ENCODE measurements around the gene LMAN2. TPM values are rescaled to one million over a fixed set of nuclear protein-coding genes. Genes with fewer than 3 reads are reported as not detected.

LMAN2 gene
- total RNA-seq, 1 donor from 2014 or later, result 137 TPM

DNA sequence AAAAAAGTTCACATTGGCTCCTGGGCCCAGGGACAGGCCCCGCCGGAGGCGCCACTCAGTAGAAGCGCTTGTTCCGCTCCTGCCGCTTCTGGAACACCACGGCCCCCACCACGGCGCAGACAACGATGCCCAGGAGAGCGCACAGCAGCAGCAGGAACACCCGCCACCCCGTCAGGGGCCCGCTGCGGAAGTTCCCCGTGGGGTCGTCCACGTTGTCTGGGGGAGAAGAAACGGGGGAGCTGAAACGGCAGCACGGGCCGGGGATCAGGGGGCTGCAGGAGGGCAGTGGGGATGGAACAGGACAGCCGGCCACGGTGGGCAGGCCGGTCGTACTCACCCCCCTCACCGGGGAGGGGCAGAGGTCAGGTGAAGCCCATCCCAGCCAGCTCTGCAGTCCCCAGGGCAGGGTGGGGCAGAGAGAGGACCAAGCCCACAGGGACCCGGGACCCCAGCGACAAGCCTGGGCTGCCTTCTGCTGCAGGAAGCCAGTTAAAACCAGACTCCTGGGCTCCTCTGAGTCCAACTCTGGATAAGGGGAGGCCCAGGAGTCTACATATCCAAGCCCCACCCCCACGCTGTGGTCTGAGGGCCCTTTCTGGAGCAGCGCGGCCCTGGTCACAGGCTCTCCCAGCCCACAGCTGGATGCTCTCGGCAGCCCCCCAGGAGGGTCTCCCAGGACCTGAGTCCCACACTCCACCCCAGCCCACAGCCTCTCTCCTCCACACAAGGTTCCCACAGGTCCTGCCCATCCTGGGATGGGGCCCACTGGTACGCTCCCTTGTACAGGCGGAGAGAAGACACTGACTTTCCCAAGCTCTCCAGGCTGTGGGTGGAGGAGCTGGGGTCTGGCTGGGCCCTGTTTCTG, 19.2 kb downstream of the LMAN2 start:
- Mint-ChIP-seq H3K4me1 (ENCODE audit: unreplicated experiment) (peaks cover 21% of the 10 kb centered on the region), H3K4me3 (ENCODE audit: unreplicated experiment) (no peak overlapping the region), H3K9me3 (ENCODE audit: unreplicated experiment) (no peaks in the 10 kb centered on the region), H3K27me3 (ENCODE audit: unreplicated experiment) (peaks cover 21% of the 10 kb centered on the region), H3K27ac (ENCODE audit: unreplicated experiment) (peak overlapping the region; percentile 5), H3K36me3 (ENCODE audit: low read depth, unreplicated experiment) (peaks cover 51% of the 10 kb centered on the region)
- TF ChIP-seq, protein P1, sequence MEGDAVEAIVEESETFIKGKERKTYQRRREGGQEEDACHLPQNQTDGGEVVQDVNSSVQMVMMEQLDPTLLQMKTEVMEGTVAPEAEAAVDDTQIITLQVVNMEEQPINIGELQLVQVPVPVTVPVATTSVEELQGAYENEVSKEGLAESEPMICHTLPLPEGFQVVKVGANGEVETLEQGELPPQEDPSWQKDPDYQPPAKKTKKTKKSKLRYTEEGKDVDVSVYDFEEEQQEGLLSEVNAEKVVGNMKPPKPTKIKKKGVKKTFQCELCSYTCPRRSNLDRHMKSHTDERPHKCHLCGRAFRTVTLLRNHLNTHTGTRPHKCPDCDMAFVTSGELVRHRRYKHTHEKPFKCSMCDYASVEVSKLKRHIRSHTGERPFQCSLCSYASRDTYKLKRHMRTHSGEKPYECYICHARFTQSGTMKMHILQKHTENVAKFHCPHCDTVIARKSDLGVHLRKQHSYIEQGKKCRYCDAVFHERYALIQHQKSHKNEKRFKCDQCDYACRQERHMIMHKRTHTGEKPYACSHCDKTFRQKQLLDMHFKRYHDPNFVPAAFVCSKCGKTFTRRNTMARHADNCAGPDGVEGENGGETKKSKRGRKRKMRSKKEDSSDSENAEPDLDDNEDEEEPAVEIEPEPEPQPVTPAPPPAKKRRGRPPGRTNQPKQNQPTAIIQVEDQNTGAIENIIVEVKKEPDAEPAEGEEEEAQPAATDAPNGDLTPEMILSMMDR (IDR thresholded peaks at IDR 0.05; ENCODE audit: unreplicated experiment), result no peak
- DNase-seq (ENCODE audit: low spot score), result no peak

DNA sequence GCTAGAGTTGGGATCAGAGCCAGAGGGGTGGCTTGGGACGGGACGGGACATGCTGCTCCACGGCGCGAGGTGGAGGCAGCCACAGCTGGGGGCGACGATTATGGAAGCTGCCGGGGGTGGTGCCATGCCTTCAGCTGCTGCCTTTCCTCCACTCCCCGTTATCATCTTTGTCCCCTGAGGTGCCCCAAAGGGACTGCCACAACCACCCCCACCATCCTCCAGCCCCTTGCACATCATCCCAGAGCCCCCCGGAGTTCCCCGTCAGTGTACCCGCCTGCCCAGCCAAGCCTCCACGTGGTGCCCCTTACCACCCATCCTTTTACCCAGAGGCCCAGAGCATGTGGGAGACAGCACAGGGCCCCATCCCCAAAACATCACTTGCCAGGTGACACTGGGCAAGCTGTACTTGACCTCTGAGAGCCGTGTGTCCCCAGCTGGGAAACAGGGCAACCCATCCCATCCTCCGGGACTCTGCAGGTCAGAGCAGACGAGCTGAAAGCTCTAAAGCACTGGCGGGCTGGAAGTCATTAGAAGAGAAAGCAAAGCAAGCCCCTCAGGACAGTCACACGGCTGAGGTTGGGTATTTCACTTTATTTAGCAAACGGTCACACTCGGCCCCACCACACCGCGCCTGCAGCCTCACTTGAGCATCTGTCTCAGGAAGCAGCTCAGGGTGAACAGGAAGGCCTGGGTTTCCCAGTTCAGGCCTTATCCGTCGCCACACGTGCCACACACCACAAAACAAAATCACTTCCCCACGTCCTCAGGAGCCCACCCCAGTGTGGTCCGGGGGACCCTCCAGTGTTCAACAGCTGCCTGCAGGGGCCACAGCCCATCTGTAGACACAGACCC, 20.3 kb downstream of the LMAN2 start:
- peaks cover 47% of the 10 kb centered on the region for H3K36me3 Mint-ChIP-seq (ENCODE audit: low read depth, unreplicated experiment)
- peak overlapping the region; percentile 5 for H3K27ac Mint-ChIP-seq (ENCODE audit: unreplicated experiment)

DNA sequence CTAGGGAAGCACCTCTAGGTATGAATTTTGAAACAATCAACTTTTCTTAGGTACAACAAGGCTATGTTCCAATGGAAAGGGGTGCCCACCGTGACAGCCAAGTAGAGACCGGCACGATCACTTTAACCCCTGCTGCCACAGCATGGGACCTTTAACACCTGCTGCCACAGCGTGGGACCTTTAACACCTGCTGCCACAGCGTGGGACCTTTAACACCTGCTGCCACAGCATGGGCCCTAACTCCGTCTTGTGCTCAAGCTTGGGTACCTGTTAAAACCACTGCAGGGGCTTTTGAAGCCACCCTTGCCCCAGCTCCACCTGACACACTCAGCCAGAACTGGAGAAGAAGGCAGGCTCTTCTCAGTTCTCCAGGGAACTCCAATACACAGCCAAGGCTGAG, 21.6 kb downstream of the LMAN2 start:
- H3K27ac Mint-ChIP-seq (ENCODE audit: unreplicated experiment), result no peak overlapping the region
- no peak overlapping the region for H3K4me3 Mint-ChIP-seq (ENCODE audit: unreplicated experiment)
- peaks cover 36% of the 10 kb centered on the region for H3K36me3 Mint-ChIP-seq (ENCODE audit: low read depth, unreplicated experiment)
- DNase-seq (ENCODE audit: low spot score), result no peak
- H3K27me3 Mint-ChIP-seq (ENCODE audit: unreplicated experiment), result peaks cover 13% of the 10 kb centered on the region
- no peaks in the 10 kb centered on the region for H3K9me3 Mint-ChIP-seq (ENCODE audit: unreplicated experiment)
- TF ChIP-seq, protein P1 (IDR thresholded peaks at IDR 0.05; ENCODE audit: unreplicated experiment), result no peak
- peaks cover 18% of the 10 kb centered on the region for H3K4me1 Mint-ChIP-seq (ENCODE audit: unreplicated experiment)

More for the DNA sequence above, 20.3 kb downstream of the LMAN2 start:
- Mint-ChIP-seq H3K9me3 (ENCODE audit: unreplicated experiment) (no peaks in the 10 kb centered on the region), H3K4me1 (ENCODE audit: unreplicated experiment) (peaks cover 18% of the 10 kb centered on the region), H3K4me3 (ENCODE audit: unreplicated experiment) (peak overlapping the region; percentile 42), H3K27me3 (ENCODE audit: unreplicated experiment) (peaks cover 18% of the 10 kb centered on the region)
- DNase-seq (ENCODE audit: low spot score), result no peak
- TF ChIP-seq, protein P1 (IDR thresholded peaks at IDR 0.05; ENCODE audit: unreplicated experiment), result no peak

DNA sequence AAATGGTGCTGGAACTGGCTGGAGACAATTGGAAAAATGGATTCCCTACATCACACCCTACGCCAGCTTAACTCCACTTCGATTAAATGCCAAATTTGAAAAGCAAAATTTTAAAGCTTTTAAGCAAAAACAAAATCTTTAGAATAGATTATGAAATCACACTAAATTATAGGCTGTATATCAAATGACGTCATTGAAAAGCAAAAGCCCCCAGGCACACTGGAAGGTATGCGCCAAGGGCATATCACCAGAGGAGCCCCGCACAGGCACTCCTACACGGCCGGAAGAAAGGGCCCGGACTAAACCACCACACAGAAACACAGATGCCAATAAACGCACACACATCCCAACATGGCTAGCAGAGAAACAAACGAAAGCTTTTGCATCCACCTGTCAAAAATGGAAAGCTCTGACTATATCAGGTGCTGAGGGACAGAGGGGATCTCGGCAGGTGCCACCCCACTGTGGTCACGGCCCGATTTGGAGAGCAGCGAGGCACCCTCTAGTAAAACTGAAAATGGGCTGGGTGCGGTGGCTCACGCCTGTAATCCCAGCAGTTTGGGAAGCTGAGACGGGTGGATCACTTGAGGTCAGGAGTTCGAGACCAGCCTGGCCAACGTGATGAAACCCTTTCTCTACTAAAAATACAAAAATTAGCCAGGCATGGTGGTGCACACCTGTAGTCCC, 22.8 kb downstream of the LMAN2 start:
- H3K4me1 Mint-ChIP-seq (ENCODE audit: unreplicated experiment), result peaks cover 18% of the 10 kb centered on the region
- H3K27ac Mint-ChIP-seq (ENCODE audit: unreplicated experiment), result no peak overlapping the region
- H3K4me3 Mint-ChIP-seq (ENCODE audit: unreplicated experiment), result no peak overlapping the region

More for the DNA sequence above, 22.8 kb downstream of the LMAN2 start:
- H3K36me3 Mint-ChIP-seq (ENCODE audit: low read depth, unreplicated experiment), result peaks cover 31% of the 10 kb centered on the region
- H3K27me3 Mint-ChIP-seq (ENCODE audit: unreplicated experiment), result peaks cover 8% of the 10 kb centered on the region
- TF ChIP-seq, protein P1 (IDR thresholded peaks at IDR 0.05; ENCODE audit: unreplicated experiment), result no peak
- DNase-seq (ENCODE audit: low spot score), result no peak
- no peaks in the 10 kb centered on the region for H3K9me3 Mint-ChIP-seq (ENCODE audit: unreplicated experiment)
